CD4-positive, alpha-beta T cell (primary cell): ENCODE measurements around the gene RCC2. TPM values are rescaled to one million over a fixed set of nuclear protein-coding genes. Genes with fewer than 3 reads are reported as not detected.

Experiments used
- ATAC-seq: fragments of 200-7000 bp; cut with Tn5 transposase; one replicate; pipeline ENCODE4 v1.10.0; 2022; ENCODE audit warnings: mild to moderate bottlenecking; ENCODE audit not compliant: poor library complexity
- CTCF ChIA-PET: fragments of 350-600 bp; sonication (Branson Sonifier 250); formaldehyde crosslinking; loops from one replicate; lab custom pipeline; 2021; ENCODE audit warnings: antibody characterized with exemption, inconsistent platforms; lab: Charles Lee
- POLR2A ChIA-PET: fragments of 350-600 bp; sonication (Branson Sonifier 250); formaldehyde crosslinking; loops from one replicate; lab custom pipeline; 2021; ENCODE audit warnings: antibody characterized with exemption, inconsistent platforms; lab: Charles Lee
- DNase-seq, 14 experiments: peaks; one replicate each; pipeline ENCODE4 v3.0.0-alpha.2; 2013 to 2020; ENCODE audit warnings: mixed read lengths in 2 of 14
- H3K27ac ChIP-seq, 2 donors: one replicate each; pipeline versions ENCODE4 v1.5.1 to v1.7.0; 2013; ENCODE audit warnings: low read length in 2 of 2, low read depth in 1 of 2, mild to moderate bottlenecking in 1 of 2
- H3K27me3 ChIP-seq, 2 experiments: 1 replicate in 1 of 2; 2 replicates in 1 of 2; pipeline versions ENCODE4 v1.6.1 to v1.7.0; 2013; ENCODE audit warnings: low read length in 2 of 2, control low read depth in 1 of 2, mild to moderate bottlenecking in 1 of 2, moderate library complexity in 1 of 2; ENCODE audit not compliant: insufficient read depth in 2 of 2, control insufficient read depth in 1 of 2
- H3K36me3 ChIP-seq: one replicate; pipeline ENCODE4 v1.6.1; 2013; ENCODE audit warnings: low read length, control low read depth; ENCODE audit not compliant: insufficient read depth
- H3K4me1 ChIP-seq: one replicate; pipeline ENCODE4 v1.6.1; 2013; ENCODE audit warnings: low read length, control low read depth; ENCODE audit not compliant: insufficient read depth
- H3K4me3 ChIP-seq: one replicate; pipeline ENCODE4 v1.5.1; 2013; ENCODE audit warnings: mild to moderate bottlenecking, low read length, moderate library complexity
- H3K9me3 ChIP-seq, 2 experiments: 1 replicate in 1 of 2; 2 replicates in 1 of 2; pipeline versions ENCODE4 v1.6.1 to v1.7.0; 2013; ENCODE audit warnings: low read length in 2 of 2, mild to moderate bottlenecking in 2 of 2, control low read depth in 1 of 2, moderate library complexity in 1 of 2; ENCODE audit not compliant: control insufficient read depth in 1 of 2, insufficient read depth in 1 of 2
- H3K27ac Mint-ChIP-seq: one replicate; pipeline ENCODE4 v1.8.0; 2020; ENCODE audit warnings: mixed read lengths
- H3K27me3 Mint-ChIP-seq: one replicate; pipeline ENCODE4 v1.8.0; 2021; ENCODE audit warnings: mixed read lengths
- H3K36me3 Mint-ChIP-seq: one replicate; pipeline ENCODE4 v1.8.0; 2021; ENCODE audit warnings: low read depth, mixed read lengths
- H3K4me1 Mint-ChIP-seq: one replicate; pipeline ENCODE4 v1.8.0; 2021; ENCODE audit warnings: low read depth, mixed read lengths
- H3K4me3 Mint-ChIP-seq: one replicate; pipeline ENCODE4 v1.8.0; 2020; ENCODE audit warnings: mild to moderate bottlenecking, mixed read lengths
- H3K9me3 Mint-ChIP-seq: one replicate; pipeline ENCODE4 v1.8.0; 2020; ENCODE audit warnings: mixed read lengths
- intact Hi-C, 2 experiments: fragments of 100-400 bp; cut with DNase I in 1 of 2; cut with micrococcal nuclease in 1 of 2; formaldehyde crosslinking; loops; one replicate each; pipeline versions ENCODE4 v1.15.1 to v1.9.0; 2023 to 2025; cut with DNase I, micrococcal nuclease
- total RNA-seq, 174 experiments: library from RNA in 2 of 174; stranded (reverse) in 2 of 174; gene quantifications; one replicate each; pipeline ENCODE4 v1.2.3 and lab custom pipeline; 2021 to 2026
- TF ChIP-seq, protein P1 (sequence below): fragments of 200-600 bp; IDR thresholded peaks from one replicate; pipeline ENCODE4 v1.8.0; 2022; ENCODE audit warnings: antibody characterized with exemption, mild to moderate bottlenecking

The RCC2 gene
- total RNA-seq, 2 experiments from 2014 or later: 20.1 to 21.0 TPM

DNA sequence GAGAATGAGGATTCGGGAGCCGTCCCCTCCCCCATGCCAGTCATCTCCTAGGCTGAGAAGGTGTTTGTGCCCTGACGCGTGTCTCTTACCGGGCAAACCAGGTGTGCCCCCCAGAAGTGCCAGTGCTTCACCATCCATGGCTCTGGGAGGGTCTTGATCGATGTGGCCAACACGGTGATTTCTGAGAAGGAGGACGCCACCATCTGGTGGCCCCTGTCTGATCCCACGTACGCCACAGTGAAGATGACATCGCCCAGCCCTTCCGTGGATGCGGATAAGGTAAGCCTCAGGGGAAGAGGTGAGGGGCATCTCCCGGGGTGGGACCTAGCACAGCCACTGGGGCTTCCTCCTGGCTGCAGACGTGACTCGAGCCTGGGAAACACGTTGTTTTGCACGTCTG lies 66.5 kb downstream of the RCC2 start:
- Mint-ChIP-seq H3K4me3 (no peak overlapping the region), H3K27ac (no peak overlapping the region), H3K9me3 (no peaks in the 10 kb centered on the region), H3K36me3 (no peaks in the 10 kb centered on the region), H3K27me3 (no peaks in the 10 kb centered on the region), H3K4me1 (no peaks in the 10 kb centered on the region)
- TF ChIP-seq, protein P1, sequence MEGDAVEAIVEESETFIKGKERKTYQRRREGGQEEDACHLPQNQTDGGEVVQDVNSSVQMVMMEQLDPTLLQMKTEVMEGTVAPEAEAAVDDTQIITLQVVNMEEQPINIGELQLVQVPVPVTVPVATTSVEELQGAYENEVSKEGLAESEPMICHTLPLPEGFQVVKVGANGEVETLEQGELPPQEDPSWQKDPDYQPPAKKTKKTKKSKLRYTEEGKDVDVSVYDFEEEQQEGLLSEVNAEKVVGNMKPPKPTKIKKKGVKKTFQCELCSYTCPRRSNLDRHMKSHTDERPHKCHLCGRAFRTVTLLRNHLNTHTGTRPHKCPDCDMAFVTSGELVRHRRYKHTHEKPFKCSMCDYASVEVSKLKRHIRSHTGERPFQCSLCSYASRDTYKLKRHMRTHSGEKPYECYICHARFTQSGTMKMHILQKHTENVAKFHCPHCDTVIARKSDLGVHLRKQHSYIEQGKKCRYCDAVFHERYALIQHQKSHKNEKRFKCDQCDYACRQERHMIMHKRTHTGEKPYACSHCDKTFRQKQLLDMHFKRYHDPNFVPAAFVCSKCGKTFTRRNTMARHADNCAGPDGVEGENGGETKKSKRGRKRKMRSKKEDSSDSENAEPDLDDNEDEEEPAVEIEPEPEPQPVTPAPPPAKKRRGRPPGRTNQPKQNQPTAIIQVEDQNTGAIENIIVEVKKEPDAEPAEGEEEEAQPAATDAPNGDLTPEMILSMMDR: no peak
- Histone ChIP-seq H3K36me3 (no peaks in the 10 kb centered on the region), H3K4me1 (no peaks in the 10 kb centered on the region), H3K27ac (no peak overlapping the region), H3K4me3 (no peak overlapping the region), H3K9me3 (no peaks in the 10 kb centered on the region), H3K27me3 (no peaks in the 10 kb centered on the region)
- ATAC-seq: no peak
- DNase-seq: no peak
- intact Hi-C loops: no loop called here
- ChIA-PET POLR2A (no interaction called here), CTCF (no interaction called here)

DNA sequence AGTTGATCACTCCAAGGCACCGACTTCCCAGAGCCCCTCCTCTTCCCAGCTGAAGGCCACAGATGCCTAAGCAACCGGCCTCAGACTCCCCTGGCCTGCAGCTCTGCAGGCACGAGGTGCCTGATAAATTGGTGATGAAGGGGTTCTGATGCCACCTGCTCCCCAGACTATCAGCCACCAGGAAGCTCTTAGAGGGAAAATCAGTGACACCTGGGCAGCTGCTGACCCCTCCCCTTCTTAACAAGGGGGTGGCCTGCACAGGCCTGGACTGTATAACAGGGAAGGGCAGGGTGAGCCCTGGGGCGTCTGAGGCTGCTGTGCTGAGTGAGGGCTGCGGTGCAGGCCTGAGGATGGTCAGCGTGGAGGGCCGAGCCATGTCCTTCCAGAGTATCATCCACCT lies 67.6 kb downstream of the RCC2 start, which contains the start of gene PADI6:
Gene PADI6, plus strand, starts transcription at position 301 of the 400 bp plus-strand sequence. Its CDS starts 50 bp downstream, at position 351.
- Histone ChIP-seq H3K36me3 (no peaks in the 10 kb centered on the region), H3K9me3 (no peaks in the 10 kb centered on the region), H3K27me3 (no peaks in the 10 kb centered on the region), H3K27ac (no peak within 1 kb of the TSS), H3K4me3 (no peak within 1 kb of the TSS), H3K4me1 (no peaks in the 10 kb centered on the region)
- H3K27ac Mint-ChIP-seq: no peak within 1 kb of the TSS
- H3K9me3 Mint-ChIP-seq: no peaks in the 10 kb centered on the region
- ChIA-PET POLR2A (no interaction called here), CTCF (no interaction called here)
- ATAC-seq (no peak), DNase-seq (no peak)
- intact Hi-C loops: no loop called here
- TF ChIP-seq, protein P1: no peak
- no peaks in the 10 kb centered on the region for H3K4me1 Mint-ChIP-seq
- no peaks in the 10 kb centered on the region for H3K36me3 Mint-ChIP-seq
- no peak within 1 kb of the TSS for H3K4me3 Mint-ChIP-seq
- H3K27me3 Mint-ChIP-seq: no peaks in the 10 kb centered on the region

DNA sequence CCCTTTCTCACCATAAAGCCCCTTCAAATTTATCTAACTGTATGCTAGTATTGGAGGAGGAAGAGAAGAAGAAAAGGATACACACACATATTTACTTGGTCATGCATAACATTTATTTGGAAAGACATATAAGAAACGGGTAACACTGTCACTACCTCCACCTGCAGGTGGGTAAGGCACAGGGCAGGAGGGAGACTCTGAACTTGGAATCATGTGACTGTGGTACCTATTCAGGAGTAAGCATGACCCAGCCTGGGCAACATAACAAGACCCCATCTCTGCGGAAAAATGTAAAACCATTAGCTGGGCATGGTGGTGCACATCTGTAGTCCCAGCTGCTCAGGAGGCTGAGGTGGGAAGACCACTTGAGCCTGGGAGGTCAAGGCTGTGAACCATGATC lies 68.9 kb downstream of the RCC2 start:
- no peaks in the 10 kb centered on the region for H3K36me3 ChIP-seq
- DNase-seq (no peak), ATAC-seq (no peak)
- CTCF ChIA-PET: no interaction called here
- no peaks in the 10 kb centered on the region for H3K27me3 Mint-ChIP-seq
- no peaks in the 10 kb centered on the region for H3K9me3 Mint-ChIP-seq
- TF ChIP-seq, protein P1: no peak
- intact Hi-C loops: no loop called here
- no peak overlapping the region for H3K4me3 Mint-ChIP-seq
- H3K9me3 ChIP-seq: no peaks in the 10 kb centered on the region
- POLR2A ChIA-PET: no interaction called here
- H3K27me3 ChIP-seq: no peaks in the 10 kb centered on the region
- H3K4me1 ChIP-seq: no peaks in the 10 kb centered on the region
- H3K27ac Mint-ChIP-seq: no peak overlapping the region
- no peak overlapping the region for H3K27ac ChIP-seq
- H3K4me3 ChIP-seq: no peak overlapping the region
- H3K36me3 Mint-ChIP-seq: no peaks in the 10 kb centered on the region
- H3K4me1 Mint-ChIP-seq: no peaks in the 10 kb centered on the region
